HepG2 (cell line): ENCODE results near the gene KIF1B. TPM values are rescaled to one million over a fixed set of nuclear protein-coding genes. Genes with fewer than 3 reads are reported as not detected.

ENCODE experiments used
- ATAC-seq: fragments of 200-7000 bp; cut with Tn5 transposase; 3 replicates; pipeline ENCODE4 v1.9.1; 2020; ENCODE audit warnings: mild to moderate bottlenecking, moderate library complexity
- BruUV-seq: library from RNA; stranded (reverse); fragments of 400-500 nt; replicated peaks from 2 replicates; lab custom pipeline; 2021; lab: Mats Ljungman, UMichigan
- CTCF ChIA-PET: fragments of 300-600 bp; formaldehyde crosslinking; extraction: SDS; loops from one replicate; lab custom pipeline; 2021; ENCODE audit warnings: low total read pairs, inconsistent platforms, low intra/inter-chr PET ratio; lab: Yijun Ruan, JAX
- POLR2A ChIA-PET: fragments of 350-600 bp; sonication (Branson Sonifier 250); formaldehyde crosslinking; loops from one replicate; lab custom pipeline; 2020; ENCODE audit warnings: antibody characterized with exemption, inconsistent platforms; lab: Yijun Ruan, JAX
- DNase-seq: peaks from one replicate; pipeline ENCODE4 v3.0.0-alpha.2; 2015; ENCODE audit warnings: low spot score
- FAIRE-seq: peaks from 3 replicates; lab custom pipeline; 2011; peaks lifted over from hg19 to GRCh38; lab: Jason Lieb, UNC
- H2AFZ ChIP-seq: one replicate; pipeline ENCODE4 v1.6.1; 2011; ENCODE audit warnings: low read length, inconsistent platforms
- H3K27ac ChIP-seq: fragments of 300-600 bp; 3 replicates; pipeline ENCODE4 v1.8.0; 2011; ENCODE audit warnings: mixed run types, mild to moderate bottlenecking, mixed read lengths, low read length, inconsistent platforms; ENCODE audit not compliant: insufficient read depth; ENCODE audit errors: extremely low read length
- H3K27me3 ChIP-seq, 2 experiments: fragments of 200-600 bp in 1 of 2; 2 replicates in 1 of 2; 3 replicates in 1 of 2; pipeline versions ENCODE4 v1.6.0 to v1.8.0; 2011; ENCODE audit warnings: low read length in 2 of 2, mild to moderate bottlenecking in 2 of 2, moderate library complexity in 2 of 2, inconsistent platforms in 1 of 2; ENCODE audit not compliant: insufficient read depth in 2 of 2, control insufficient read depth in 1 of 2
- H3K36me3 ChIP-seq, 2 experiments: fragments of 200-600 bp in 1 of 2; replicated peaks in 1 of 2; 2 replicates in 1 of 2; 3 replicates in 1 of 2; pipeline versions ENCODE4 v1.5.1 to v1.8.0; 2011; ENCODE audit warnings: low read length in 2 of 2, inconsistent platforms in 1 of 2; ENCODE audit not compliant: insufficient read depth in 2 of 2, control insufficient read depth in 1 of 2
- H3K4me1 ChIP-seq: 2 replicates; pipeline ENCODE4 v1.5.1; 2012; ENCODE audit warnings: low read length, inconsistent platforms; ENCODE audit not compliant: insufficient read depth
- H3K4me2 ChIP-seq: 2 replicates; pipeline ENCODE4 v1.6.0; 2011; ENCODE audit warnings: low read depth, low read length, inconsistent platforms
- H3K4me3 ChIP-seq, 3 experiments: fragments of 200-600 bp in 1 of 3; sonication (generic), shearing (Covaris generic) in 1 of 3; replicated peaks in 1 of 3; 2 replicates each; pipeline ENCODE4 v1.5.1; 2011 to 2016; ENCODE audit warnings: low read length in 3 of 3, inconsistent platforms in 2 of 3, low read depth in 2 of 3, mild to moderate bottlenecking in 2 of 3, control low read depth in 1 of 3, mixed read lengths in 1 of 3; ENCODE audit not compliant: insufficient read depth in 1 of 3
- H3K79me2 ChIP-seq: one replicate; pipeline ENCODE4 v1.6.1; 2011; ENCODE audit warnings: low read length, inconsistent platforms; ENCODE audit not compliant: insufficient read depth
- H3K9ac ChIP-seq: 2 replicates; pipeline ENCODE4 v1.6.0; 2011; ENCODE audit warnings: mild to moderate bottlenecking, low read depth, low read length, inconsistent platforms; ENCODE audit not compliant: insufficient read depth
- H3K9me3 ChIP-seq: 2 replicates; pipeline ENCODE4 v1.5.1; 2012; ENCODE audit warnings: mild to moderate bottlenecking, low read length
- H4K20me1 ChIP-seq: 2 replicates; pipeline ENCODE4 v1.6.0; 2011; ENCODE audit warnings: inconsistent platforms, mild to moderate bottlenecking, low read length, moderate library complexity; ENCODE audit not compliant: insufficient read depth
- GLMP ChIP-seq: sonication (generic); formaldehyde crosslinking; IDR thresholded peaks from 2 replicates; pipeline ENCODE4 v1.9.0; 2021; ENCODE audit warnings: missing genetic modification reagents, mild to moderate bottlenecking, borderline replicate concordance
- IKZF1 ChIP-seq: fragments of 450-650 bp; IDR thresholded peaks from 2 replicates; pipeline ENCODE4 v1.7.1; 2016
- SRY ChIP-seq: sonication (generic); formaldehyde crosslinking; IDR thresholded peaks from 2 replicates; pipeline ENCODE4 v1.8.0; 2022; ENCODE audit warnings: mild to moderate bottlenecking, missing genetic modification reagents
- TRIM24 ChIP-seq: sonication (generic); formaldehyde crosslinking; IDR thresholded peaks from 2 replicates; pipeline ENCODE4 v1.8.0; 2022; ENCODE audit warnings: mild to moderate bottlenecking, missing genetic modification reagents
- ZNF33A ChIP-seq: sonication (generic); formaldehyde crosslinking; IDR thresholded peaks from 2 replicates; pipeline ENCODE4 v1.5.1; 2020; ENCODE audit warnings: missing genetic modification reagents, mild to moderate bottlenecking, moderate library complexity, borderline replicate concordance
- ZNF770 ChIP-seq: sonication (generic); formaldehyde crosslinking; IDR thresholded peaks from 2 replicates; pipeline ENCODE4 v1.5.0; 2020; ENCODE audit warnings: mild to moderate bottlenecking, missing genetic modification reagents
- WGBS: methylation state at CpG from one replicate; pipeline ENCODE4 v1.1.6; 2017; ENCODE audit warnings: low lambda C conversion rate; 5-methylcytosine and 5-hydroxymethylcytosine counted together
- in situ Hi-C: cut with HindIII; loops from 2 replicates; pipeline ENCODE4 v1.10.0; 2017; ENCODE audit warnings: low pct_unique_long_range_greater_than_20kb; ENCODE audit not compliant: extremely low pct_ligation_motif_present
- intact Hi-C: fragments of 100-400 bp; cut with micrococcal nuclease; formaldehyde crosslinking; loops from one replicate; pipeline ENCODE4 v1.10.0; 2022; ENCODE audit not compliant: unreplicated experiment
- polyA plus RNA-seq, 8 experiments: library from polyadenylated mRNA; depleted of rRNA in 3 of 8; stranded (reverse) in 7 of 8; unstranded in 1 of 8; fragments of >200 nt; fragmentation: Illumina TruSeq in 4 of 8; extraction: Trizol in 4 of 8; gene quantifications; 2 replicates each; pipeline versions ENCODE4 v1.2.1 to v1.2.3, GENCODE V29; 2011 to 2016; ENCODE audit warnings: low read depth in 4 of 8, missing spikeins in 1 of 8, mixed read lengths in 1 of 8; ENCODE audit not compliant: insufficient read depth in 1 of 8
- total RNA-seq, 5 experiments: library from RNA; depleted of rRNA; stranded (reverse); fragments of >200 nt; fragmentation: Illumina TruSeq; extraction: Trizol; gene quantifications; 2 replicates each; pipeline ENCODE4 v1.2.3, GENCODE V29; 2016; ENCODE audit warnings: low read depth in 1 of 5

The KIF1B gene
- total and polyA plus RNA-seq, 2 of the 13 experiments (the other 11 are each of a cell fraction or from before 2014, with no cell fraction given): 26.7 to 32.5 TPM

- no peak for TF ChIP-seq TRIM24 (CRISPR knock-in tag)
These were observed 13.4 kb upstream of the KIF1B start (continued) for GRCh38 chr1:10196976-10197375.

- BruUV-seq: no TSS peak
- ChIA-PET POLR2A (interaction anchor here (1.5 kb wide), 1 partner anchor 10 kb away, joined by 4 read pairs; the partner anchor contains the start of gene KIF1B), CTCF (no interaction called here)
- no peak for TF ChIP-seq ZNF770 (CRISPR knock-in tag)
- no peak for TF ChIP-seq IKZF1
- TF ChIP-seq ZNF33A (CRISPR knock-in tag): no peak
- no peak for TF ChIP-seq GLMP
- no peak for TF ChIP-seq SRY (CRISPR knock-in tag)
- H2AFZ ChIP-seq: no peak overlapping the region
- no peaks in the 10 kb centered on the region for H3K9me3 ChIP-seq
- no peak for ATAC-seq
- 70% methylated on average over 4 of the region's 4 CpGs for WGBS
- no peak overlapping the region for H3K9ac ChIP-seq
- no peaks in the 10 kb centered on the region for H3K27me3 ChIP-seq
- H4K20me1 ChIP-seq: no peaks in the 10 kb centered on the region
- H3K36me3 ChIP-seq: no peaks in the 10 kb centered on the region
- intact Hi-C loops (no loop called here), in situ Hi-C loops (no loop called here)
- no peak overlapping the region for H3K4me3 ChIP-seq
- no peak for FAIRE-seq
- H3K4me1 ChIP-seq: peaks cover 29% of the 10 kb centered on the region
- no peaks in the 10 kb centered on the region for H3K79me2 ChIP-seq
- no peak for DNase-seq
- no peak overlapping the region for H3K4me2 ChIP-seq
- no peak overlapping the region for H3K27ac ChIP-seq
These were observed 9.8 kb upstream of the KIF1B start for GRCh38 chr1:10200620-10201019.
